Stimulated activated CD4-positive, alpha-beta T cell treated with anti-CD3 and anti-CD28 coated beads, TNF-alpha, amount 100 ng/mL, for 1 hour (primary cell): Measurements from ENCODE around the gene IL15RA.
"Not testable (repeated sequence)": the region's sequence is repeated elsewhere in the genome, so short reads cannot be mapped to it uniquely, and the experiment has no call there.

ENCODE experiments used
- DNase-seq, 3 donors: peaks; one replicate each; pipeline ENCODE4 v3.0.0-alpha.2; 2020; ENCODE audit warnings: low read depth in 3 of 3, low spot score in 1 of 3

The IL15RA gene

DNA sequence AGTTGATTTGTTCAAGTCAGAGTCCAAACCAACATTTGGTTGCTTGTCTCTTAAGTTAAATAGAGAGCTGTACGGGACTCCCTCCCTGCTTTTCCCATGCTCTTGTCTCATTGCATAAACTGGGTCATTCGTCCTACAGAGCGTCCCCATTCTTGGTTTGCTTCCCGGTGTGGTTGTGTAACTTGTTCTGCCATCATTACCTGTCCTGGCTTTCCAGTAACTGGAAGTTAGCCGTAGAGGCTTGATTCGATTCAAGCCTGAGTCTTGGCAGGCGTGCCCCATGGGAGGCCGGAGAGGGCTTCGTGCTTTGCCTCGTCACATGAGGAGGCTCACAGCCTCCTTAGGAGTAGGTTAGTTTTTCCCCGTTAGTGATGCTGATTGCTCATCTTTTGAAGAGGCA lies 47.1 kb downstream of the IL15RA start:
- no peak for DNase-seq

DNA sequence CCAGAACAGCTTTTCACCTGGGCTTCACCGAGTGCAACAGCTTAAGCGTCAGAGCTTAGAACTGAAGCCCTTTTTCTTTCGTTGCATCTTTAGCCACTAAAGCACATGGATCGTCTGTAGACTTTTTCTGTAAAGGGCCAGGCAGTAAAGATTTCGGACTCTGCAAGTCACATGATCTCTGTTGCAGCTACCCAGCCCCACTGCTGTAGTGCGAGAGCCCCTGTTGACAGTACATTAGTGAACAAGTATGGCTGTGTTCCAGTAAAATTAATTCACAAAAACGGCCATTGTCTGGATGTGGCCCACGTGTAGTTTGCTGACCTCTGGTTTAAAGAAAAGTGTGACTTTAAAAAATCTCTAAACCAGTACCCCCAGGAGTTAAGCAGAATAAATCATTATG lies 47.9 kb downstream of the IL15RA start:
- DNase-seq = no peak

DNA sequence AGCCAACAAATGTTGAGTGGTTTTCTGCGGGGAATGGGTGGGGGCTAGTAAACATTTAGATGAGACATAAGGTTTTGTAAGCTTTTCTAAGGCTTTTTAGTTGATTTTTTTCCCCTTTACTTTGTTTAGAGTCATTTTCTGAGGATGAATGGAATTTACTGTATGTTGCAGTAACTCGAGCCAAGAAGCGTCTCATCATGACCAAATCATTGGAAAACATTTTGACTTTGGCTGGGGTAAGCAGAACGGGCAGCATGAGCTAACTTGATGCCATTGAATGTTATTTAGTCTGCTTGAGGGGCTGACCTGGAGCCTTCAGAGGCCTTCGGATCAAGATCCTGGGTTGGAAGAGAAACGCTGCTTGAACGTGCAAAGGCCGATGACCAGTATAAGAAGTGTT lies 50.0 kb downstream of the IL15RA start:
- no peak for DNase-seq

GRCh38 chr10:5924889-5925288 lies 52.5 kb downstream of the IL15RA start:
- DNase-seq = no peak

DNA sequence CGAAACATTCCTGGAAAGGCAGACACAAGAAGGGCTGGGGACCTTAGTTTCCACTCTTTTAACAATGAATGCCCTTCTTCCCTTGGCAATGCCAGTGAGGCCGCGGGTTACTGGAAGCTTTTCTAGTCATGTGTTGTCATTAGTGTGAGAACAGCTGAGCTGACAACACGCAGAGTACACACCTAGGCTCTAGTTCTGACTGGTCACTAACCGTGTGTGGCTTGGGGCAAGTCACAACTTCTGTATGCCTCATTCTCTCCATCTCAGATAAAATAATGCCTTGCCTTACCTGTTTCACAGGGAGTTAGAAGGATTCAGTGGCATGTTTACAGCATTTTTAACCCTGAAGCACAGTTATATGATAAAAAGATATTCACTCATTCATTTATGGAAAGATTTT lies 55.6 kb downstream of the IL15RA start:
- DNase-seq = no peak

DNA sequence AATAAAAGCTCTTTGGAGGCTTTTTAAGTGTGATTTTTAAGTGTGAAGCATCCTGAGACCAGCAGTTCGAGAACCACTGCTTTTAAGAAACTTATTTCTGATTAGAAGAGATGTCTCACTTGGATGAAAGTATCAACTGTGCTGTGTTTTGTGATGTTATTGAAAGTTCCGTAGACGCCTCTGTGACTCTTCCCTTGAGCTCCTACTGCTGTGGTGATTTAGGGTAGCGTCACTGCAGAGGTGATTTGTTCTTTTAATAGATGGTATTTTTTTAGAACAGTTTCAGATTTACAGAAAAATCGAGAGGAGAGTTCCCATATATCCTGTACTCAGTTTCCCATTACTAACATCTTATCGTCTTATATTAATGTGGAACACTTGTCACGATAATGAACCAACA lies 57.8 kb downstream of the IL15RA start:
- DNase-seq = no peak

- DNase-seq = no peak
Observed at GRCh38 chr10:5918763-5919162, 58.6 kb downstream of the IL15RA start.

DNA sequence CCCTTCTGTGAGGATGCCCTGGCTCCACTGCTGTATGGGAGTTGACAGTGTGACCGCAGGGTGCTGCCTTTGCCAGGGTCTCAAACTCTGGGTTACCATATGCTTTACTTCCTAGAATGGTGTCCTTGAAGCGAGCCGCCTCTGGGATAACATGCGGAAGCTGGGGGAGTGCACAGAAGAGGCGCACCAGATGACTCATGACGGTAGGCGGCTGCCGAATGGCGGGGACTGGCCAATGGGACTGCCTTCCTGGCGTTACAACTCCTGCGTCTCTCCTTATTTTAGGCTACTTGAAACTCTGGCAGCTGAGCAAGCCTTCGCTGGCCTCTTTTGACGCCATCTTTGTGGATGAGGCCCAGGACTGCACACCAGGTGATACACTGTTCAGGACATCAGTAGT lies 60.0 kb downstream of the IL15RA start:
- no peak for DNase-seq

DNA sequence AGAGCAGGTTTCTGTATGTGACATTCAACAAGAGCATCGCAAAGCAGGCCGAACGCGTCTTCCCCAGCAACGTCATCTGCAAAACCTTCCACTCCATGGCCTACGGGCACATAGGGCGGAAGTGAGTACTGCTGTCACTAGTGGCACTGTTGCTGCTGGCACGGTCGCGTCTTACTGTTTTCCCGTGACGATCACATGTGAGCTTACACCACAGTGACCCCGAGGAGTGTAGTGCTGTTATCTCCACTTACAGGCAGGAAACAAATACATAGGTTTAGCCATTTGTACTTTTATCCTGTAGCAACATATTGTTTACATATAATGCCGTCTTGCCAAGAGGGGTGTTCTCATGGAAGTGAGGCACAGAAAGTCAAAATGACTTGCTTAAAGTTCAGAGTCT lies 61.9 kb downstream of the IL15RA start:
- no peak for DNase-seq

DNA sequence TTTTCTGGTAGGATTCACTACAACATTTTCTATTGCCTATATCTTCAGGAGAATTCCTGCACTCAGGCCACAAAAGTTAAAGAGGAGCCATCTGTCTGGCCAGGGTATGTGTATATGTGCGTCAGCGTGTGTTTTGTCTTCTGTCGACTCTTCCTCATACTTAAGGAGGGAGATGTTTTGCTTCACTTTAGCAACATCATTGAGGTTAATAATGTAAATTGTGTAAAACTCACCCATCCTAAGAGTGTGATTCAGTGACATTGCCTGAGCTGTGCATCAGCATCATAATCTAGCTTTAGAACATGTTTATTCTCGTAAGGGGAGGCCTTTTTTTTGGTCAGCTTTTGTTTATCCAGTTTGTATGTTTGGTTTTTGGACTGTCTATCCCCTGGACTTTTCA lies 63.6 kb downstream of the IL15RA start:
- no peak for DNase-seq

DNA sequence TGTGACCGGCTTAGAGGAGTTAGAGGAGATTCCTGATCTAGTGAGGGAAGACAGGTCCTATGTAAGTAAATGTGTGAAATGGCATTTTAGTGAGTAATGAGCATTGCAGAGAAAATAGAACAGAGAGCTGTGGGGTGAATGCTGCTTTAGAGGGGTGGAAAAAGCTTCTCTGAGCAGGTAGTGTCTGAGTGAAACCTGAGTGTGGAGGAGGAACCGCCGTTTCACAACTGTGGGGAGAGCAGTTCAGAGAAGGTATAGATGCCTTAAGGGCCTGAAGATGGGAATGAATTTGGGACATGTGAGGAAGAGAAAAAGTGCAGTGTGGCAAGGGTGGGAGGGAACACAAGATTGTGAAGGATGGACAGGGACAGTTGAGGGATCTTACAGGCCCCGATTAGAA lies 65.7 kb downstream of the IL15RA start:
- DNase-seq = no peak

GRCh38 chr10:5910323-5911100 lies 66.8 kb downstream of the IL15RA start:
- DNase-seq = no peak

DNA sequence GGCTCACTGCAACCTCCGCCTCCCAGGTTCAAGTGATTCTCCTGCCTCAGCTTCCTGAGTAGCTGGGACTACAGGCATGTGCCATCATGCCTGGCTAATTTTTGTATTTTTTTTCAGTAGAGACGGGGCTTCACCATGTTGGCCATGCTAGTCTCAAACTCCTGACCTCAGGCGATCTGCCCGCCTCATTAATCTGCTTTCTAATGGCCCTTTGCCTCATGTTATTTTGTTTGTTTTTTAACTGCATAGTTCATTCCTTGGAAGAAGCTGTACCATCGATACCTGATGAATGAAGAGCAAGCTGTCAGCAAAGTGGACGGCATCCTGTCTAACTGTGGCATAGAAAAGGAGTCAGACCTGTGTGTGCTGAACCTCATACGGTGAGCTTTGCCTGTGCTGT lies 68.7 kb downstream of the IL15RA start:
- not testable (repeated sequence) for DNase-seq

DNA sequence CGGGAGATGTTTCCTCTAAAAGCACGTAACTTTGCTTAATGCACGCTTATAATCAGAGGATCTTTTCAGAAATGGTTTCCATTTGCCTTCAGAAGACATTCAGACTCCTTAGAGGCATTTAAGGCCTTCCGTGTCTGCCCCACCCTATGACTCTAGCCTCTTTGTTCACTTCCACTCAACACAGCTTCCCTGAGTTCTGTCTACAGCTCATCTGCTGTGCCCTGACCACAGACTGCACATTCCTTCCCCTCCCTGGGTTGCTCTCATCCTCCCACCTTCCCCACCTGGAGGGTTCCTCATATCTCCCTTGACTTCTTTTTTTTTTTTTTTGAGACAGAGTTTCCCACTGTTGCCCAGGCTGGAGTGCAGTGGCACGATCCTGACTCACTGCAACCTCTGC lies 70.7 kb downstream of the IL15RA start:
- DNase-seq = no peak

DNA sequence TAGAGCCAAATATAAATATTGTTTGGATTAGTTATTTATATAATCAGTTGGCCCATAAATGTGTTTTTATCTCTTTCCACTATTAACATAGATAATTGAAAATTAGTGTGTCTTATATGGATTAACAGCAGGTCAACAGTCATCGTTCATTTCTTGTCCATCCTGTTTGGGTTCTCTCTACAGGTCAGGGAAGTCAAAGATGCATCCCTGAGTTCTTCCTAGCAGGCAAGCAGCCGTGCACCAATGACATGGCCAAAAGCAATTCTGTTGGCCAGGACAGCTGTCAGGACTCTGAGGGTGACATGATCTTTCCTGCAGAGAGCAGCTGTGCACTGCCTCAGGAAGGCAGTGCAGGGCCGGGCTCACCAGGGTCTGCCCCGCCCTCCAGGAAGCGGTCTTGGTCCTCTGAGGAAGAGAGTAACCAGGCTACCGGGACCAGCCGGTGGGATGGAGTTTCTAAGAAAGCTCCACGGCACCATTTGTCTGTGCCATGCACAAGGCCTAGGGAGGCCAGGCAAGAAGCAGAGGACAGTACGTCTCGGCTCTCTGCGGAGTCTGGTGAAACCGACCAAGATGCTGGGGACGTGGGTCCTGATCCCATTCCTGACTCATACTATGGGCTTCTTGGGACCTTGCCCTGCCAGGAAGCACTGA lies 71.4 kb downstream of the IL15RA start:
- DNase-seq = no peak

GRCh38 chr10:5904227-5904626 lies 73.1 kb downstream of the IL15RA start:
- no peak for DNase-seq

DNA sequence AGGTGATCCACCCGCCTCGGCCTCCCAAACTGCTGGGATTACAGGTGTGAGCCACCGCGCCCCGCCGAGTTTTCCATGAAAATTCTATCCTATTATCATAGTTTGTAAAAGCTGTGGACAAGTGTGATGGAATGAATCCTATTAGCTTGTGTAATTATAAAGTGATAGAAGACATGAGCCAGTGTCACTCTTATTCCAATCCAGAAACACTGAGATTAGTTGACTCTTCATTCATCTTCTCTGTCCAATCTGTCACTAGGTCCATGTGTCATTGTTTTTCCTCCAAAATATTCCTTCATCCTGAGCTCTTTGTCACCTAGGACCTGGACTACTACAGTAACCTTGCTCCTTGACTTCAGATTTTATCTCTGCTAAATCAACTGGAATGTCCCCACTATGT lies 73.8 kb downstream of the IL15RA start:
- no peak for DNase-seq

DNA sequence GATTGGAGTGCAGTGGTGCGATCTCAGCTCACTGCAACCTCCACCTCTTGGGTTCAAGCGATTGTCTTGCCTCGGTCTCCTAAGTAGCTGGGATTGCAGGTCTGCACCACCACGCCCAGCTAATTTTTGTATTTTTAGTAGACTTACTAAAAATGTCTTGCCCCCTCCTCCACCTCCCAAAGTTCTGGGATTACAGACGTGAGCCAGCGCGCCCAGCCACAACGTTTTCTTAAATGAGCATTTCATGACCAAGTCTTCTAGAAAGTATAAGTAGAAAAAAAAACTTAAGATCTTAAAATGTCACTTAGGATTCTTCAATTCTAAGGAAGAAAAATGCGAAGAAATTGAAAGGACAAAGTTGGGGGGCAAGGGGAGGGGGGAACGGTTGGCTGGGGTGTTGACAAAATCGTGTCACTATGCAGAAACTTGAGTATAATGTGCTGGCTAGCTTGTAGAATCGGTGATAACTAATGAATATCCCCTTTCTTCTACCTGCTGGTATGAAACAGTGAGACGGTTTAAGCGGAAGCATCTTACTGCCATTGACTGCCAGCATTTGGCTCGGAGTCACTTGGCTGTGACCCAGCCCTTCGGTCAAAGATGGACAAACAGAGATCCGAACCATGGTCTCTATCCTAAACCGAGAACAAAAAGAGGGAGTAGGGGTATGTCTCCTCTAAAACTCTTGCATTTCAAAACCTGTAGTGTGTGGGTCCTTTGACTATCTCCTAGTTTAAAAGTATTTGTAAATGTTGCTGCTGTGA lies 74.7 kb downstream of the IL15RA start:
- DNase-seq = no peak
